IPS-NIHi11 (cell line): Measurements from ENCODE around the gene CCDC171.
A peak's percentile ranks its signal among the peaks of the same experiment; 100 is the strongest.
"Not testable (repeated sequence)": the region's sequence is repeated elsewhere in the genome, so short reads cannot be mapped to it uniquely, and the experiment has no call there.

Experiments used
- DNase-seq: peaks from one replicate; pipeline ENCODE4 v3.0.0; 2012; ENCODE audit warnings: mixed read lengths, low spot score

Gene CCDC171

GRCh38 chr9:15697446-15697851 lies 144.6 kb downstream of the CCDC171 start:
- DNase-seq, result peak; percentile 14

GRCh38 chr9:15699876-15700559 lies 147.2 kb downstream of the CCDC171 start:
- not testable (repeated sequence) for DNase-seq

DNA sequence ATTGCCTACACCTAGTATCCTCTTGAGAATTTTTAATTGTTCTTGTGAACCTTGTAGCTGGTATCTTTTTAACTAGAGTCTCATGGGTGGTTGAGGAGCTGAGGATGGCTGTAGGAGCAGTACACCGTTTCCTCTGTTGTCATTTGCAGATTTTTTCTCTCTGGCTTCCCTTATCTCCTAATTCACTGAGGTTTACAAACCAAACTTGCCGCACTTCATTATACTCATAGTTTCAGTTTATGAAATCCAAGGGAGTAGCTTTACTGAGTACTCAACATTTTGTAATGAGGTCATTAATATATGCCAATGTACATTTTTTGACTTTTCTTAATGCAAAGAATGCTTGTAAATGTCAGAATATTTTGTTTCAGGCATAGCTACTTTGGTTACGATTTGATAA lies 154.2 kb downstream of the CCDC171 start:
- no peak for DNase-seq

- DNase-seq, result no peak
These were observed 158.7 kb downstream of the CCDC171 start for GRCh38 chr9:15711531-15711930.

DNA sequence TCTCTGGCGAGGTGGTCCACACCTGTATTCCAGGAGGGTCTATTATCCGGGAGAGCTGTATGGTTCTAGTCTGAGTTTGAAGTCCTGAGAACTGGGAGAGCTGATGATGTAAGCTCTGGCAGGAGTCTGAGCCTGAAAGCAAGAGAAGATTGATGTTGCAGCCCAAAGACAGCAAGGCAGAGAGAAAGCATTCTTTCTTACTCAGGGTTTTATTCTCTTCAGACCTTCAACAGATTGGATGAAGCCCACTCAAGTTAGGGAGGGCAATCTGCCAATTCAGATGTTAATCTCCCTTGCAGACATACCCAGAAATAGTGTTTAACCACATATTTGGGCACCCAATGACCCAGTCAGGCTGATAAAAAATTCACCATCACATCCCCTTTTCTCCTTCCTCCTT lies 159.1 kb downstream of the CCDC171 start:
- no peak for DNase-seq

DNA sequence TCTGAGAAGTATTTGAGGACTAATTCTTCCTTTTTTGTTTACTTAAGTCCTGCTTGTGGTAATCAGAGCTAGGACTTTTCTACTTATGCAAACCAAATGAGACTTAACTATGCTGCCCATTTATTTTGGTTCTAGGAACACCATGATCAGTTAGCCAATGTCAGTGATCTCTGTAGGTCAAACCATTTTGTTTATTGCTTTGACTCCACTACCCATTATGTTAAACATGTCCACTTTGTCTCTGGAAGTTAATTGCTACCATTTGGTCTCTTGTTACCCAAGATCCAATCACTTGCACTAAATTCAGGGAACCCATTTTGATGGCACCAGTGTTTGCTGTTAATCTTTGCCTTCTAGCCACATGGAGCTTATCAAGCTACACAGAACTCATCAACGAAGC lies 161.9 kb downstream of the CCDC171 start:
- no peak for DNase-seq

DNA sequence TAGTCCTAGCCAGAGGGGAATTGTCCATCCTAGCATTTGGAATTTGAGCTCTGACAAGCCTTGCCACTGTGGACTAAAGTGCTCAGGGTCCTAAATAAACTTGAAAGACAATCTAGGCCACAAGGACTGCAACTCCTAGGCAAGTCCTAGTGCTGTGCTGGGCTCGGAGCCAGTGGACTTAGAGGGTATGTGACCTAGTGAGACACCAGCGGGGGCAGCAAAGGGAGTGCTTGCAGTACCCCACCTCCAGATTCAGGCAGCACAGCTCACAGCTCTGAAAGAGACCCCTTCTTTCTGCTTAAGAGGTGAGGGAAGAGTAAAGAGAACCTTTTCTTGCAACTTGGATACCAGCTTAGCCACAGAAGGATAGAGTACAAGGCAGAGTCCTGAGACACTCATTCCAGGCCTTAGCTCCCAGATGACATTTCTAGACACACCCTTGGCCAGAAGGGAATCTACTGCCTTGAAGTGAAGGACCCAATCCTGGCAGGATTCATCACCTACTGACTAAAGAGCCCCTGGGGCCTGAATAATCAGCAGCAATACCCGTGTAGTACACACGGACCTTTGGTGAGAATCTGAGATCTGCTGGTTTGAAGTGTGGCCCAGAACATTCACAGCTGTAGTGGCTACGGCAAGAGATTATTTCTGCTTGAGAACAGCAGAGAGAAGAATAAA lies 164.6 kb downstream of the CCDC171 start:
- DNase-seq, result no peak

GRCh38 chr9:15718423-15718822 lies 165.6 kb downstream of the CCDC171 start:
- DNase-seq, result no peak

- DNase-seq, result no peak
These were observed 168.0 kb downstream of the CCDC171 start for GRCh38 chr9:15720861-15721260.

GRCh38 chr9:15722888-15723287 lies 170.0 kb downstream of the CCDC171 start:
- peak; percentile 42 for DNase-seq

GRCh38 chr9:15724016-15724415 lies 171.2 kb downstream of the CCDC171 start:
- DNase-seq, result no peak

GRCh38 chr9:15724612-15725011 lies 171.8 kb downstream of the CCDC171 start:
- DNase-seq, result no peak

DNA sequence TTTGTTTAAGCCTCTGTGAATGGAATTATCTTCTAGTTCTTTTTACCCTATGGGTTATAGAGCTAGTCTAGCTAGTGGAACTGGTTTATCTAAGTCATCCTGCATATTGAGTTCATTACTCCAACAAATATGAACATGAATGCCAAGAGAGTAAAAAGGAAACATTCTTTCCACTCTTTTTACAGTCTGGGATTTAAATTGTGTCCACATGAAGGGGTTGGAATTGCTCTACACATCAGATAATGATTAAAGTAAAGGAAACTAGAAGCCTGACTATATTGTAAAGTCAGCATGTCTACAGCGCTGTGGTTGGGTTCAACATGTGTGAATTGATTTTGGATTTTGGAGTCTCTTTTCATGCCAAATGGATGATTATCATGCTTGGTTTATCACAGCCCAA lies 173.1 kb downstream of the CCDC171 start:
- DNase-seq, result no peak

- DNase-seq, result no peak
These were observed 176.7 kb downstream of the CCDC171 start for GRCh38 chr9:15729507-15729906.

- no peak for DNase-seq
These were observed 182.4 kb downstream of the CCDC171 start for GRCh38 chr9:15735083-15735857.

GRCh38 chr9:15736569-15736968 lies 183.7 kb downstream of the CCDC171 start:
- DNase-seq, result no peak

DNA sequence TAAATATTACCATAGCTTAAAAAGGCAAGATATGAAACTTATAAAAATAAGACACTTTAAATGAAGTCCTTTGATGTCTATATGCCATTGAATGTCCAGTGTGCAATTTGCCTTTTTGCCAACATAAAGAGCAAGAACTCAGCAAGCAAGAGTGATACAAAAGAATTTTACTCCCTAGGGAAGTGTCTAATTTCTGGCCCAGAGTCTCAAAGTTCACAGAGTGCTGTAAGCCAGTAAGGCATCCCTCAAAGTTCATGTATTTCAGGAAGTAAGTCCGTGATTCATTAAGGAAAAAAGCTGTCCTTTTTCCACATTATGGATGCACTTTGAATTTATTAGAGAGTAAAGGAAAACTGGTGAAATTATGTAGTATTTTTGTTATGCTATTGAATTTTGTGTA lies 185.2 kb downstream of the CCDC171 start:
- DNase-seq, result no peak

- no peak for DNase-seq
These were observed 188.2 kb downstream of the CCDC171 start for GRCh38 chr9:15741015-15741414.

GRCh38 chr9:15743512-15743911 lies 190.7 kb downstream of the CCDC171 start:
- DNase-seq, result no peak

DNA sequence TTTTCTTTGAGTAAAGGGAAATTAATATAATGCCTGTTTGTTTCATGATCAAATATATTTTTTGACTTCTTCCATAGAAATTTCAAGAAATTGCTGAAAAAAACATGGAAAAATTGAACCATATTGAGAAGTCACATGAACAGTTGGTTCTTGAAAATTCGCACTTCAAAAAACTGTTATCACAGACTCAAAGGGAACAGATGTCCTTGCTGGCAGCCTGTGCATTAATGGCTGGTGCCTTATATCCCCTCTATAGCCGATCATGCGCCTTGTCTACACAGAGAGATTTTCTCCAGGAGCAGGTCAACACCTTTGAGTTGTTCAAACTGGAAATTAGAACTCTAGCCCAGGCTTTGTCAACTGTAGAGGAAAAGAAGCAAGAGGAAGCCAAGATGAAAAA lies 191.4 kb downstream of the CCDC171 start:
- DNase-seq, result no peak

- DNase-seq, result no peak
These were observed 194.1 kb downstream of the CCDC171 start for GRCh38 chr9:15746905-15747304.

DNA sequence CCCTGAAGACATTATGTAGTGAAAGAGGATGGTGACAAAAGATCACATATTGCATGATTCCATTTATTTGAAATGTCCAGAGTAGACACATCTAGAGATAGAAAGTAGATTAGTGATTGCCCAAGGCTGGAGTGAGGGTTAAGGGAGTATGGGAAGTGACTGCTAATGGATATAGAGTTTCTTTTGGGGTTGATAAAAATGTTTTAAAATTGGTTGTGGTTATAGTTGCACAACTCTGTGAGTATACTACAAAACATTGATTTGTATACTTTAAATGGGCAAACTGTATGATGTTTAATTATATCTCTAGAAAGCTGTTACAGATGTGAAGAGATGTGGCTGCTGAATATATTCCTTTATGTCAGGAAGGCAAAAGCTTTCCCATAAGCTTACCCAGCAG lies 202.8 kb downstream of the CCDC171 start:
- DNase-seq, result no peak

- no peak for DNase-seq
These were observed 208.7 kb downstream of the CCDC171 start for GRCh38 chr9:15761551-15761950.
